ENCODE measurements around the gene SPTBN5. TPM values are rescaled to one million over a fixed set of nuclear protein-coding genes. Genes with fewer than 3 reads are reported as not detected.

SPTBN5 gene
- total RNA-seq, 1 donor from 2014 or later: 4.2 TPM

DNA sequence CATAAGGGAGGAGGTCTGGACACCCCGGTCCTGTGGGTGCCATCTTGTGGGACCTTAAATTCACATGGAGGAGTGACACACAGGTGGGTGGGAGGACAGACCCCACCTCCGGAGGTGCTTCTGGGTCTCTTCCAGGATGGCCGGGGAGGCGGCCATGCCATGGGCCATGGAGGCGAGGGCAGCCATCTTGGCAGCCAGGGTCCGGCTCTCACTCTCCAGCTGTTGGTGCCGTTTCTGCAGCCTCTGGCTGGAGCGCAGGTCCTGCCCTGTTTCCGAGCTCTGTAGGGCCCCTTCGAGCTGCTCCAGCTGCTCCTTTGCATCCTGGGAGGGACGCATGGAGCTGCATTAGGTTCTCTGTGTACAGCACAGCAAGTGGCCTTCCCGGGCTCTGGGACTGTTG is 19.1 kb downstream of the SPTBN5 start:
- no peak overlapping the region for H3K27ac Mint-ChIP-seq
- no peak overlapping the region for H3K4me3 Mint-ChIP-seq
- peaks cover 5% of the 10 kb centered on the region for H3K36me3 Mint-ChIP-seq
- no peaks in the 10 kb centered on the region for H3K9me3 Mint-ChIP-seq
- TF ChIP-seq, protein P1, sequence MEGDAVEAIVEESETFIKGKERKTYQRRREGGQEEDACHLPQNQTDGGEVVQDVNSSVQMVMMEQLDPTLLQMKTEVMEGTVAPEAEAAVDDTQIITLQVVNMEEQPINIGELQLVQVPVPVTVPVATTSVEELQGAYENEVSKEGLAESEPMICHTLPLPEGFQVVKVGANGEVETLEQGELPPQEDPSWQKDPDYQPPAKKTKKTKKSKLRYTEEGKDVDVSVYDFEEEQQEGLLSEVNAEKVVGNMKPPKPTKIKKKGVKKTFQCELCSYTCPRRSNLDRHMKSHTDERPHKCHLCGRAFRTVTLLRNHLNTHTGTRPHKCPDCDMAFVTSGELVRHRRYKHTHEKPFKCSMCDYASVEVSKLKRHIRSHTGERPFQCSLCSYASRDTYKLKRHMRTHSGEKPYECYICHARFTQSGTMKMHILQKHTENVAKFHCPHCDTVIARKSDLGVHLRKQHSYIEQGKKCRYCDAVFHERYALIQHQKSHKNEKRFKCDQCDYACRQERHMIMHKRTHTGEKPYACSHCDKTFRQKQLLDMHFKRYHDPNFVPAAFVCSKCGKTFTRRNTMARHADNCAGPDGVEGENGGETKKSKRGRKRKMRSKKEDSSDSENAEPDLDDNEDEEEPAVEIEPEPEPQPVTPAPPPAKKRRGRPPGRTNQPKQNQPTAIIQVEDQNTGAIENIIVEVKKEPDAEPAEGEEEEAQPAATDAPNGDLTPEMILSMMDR (conservative IDR thresholded peaks at IDR 0.05): no peak
- peaks cover 5% of the 10 kb centered on the region for H3K4me1 Mint-ChIP-seq (ENCODE audit: unreplicated experiment)
- peaks cover 3% of the 10 kb centered on the region for H3K27me3 Mint-ChIP-seq
- DNase-seq (ENCODE audit: extremely low spot score, unreplicated experiment): no peak

DNA sequence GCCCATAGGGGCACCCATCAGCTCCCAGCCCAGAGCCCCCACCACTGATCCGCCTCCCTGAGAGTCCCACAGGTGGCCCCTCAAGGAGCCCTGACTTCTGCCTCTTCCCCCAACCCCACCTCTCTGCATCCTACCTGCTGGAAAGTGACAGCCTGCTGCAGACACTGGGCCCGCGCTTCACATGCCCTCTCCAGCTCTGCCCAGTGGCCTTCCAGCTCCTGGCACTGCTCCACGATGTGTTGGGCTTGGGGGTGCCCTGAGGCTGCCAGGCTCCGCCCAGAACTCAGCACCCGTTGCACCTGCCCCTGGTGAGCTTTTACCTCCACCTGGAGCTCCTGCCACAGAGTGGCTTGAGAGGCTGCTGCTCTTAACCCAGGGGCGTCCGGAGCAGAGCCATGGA is 20.1 kb downstream of the SPTBN5 start:
- Mint-ChIP-seq H3K36me3 (peaks cover 6% of the 10 kb centered on the region), H3K27ac (no peak overlapping the region), H3K9me3 (no peaks in the 10 kb centered on the region), H3K4me1 (ENCODE audit: unreplicated experiment) (peaks cover 8% of the 10 kb centered on the region), H3K4me3 (no peak overlapping the region), H3K27me3 (no peaks in the 10 kb centered on the region)
- TF ChIP-seq, protein P1 (conservative IDR thresholded peaks at IDR 0.05): no peak
- no peak for DNase-seq (ENCODE audit: extremely low spot score, unreplicated experiment)

DNA sequence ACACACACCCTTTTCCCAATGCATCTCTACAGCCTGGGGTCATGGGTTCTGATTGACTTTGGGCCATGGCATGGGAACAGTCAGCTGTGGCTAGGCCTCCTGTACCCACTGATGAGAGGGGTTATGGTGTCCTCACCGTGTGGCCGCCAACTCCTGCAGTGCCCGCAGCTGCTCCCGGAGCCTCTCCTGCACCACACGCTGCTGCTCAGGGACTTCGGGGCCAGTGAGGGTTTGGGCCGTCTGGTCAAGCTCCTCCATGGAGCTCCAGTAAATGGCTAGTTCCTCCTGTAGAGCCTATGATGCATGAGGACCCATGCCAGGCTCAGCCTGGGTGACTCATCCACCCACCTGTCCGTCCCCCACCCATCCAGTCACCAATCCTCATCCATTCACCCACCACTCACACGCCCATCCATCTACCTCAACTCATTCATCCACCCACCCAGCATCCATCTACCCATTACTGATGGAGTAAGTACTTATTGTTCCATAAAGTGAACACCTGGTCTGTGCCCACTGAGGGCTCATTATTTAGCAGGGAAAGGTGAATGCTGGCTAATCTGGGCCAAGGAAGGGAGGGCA is 21.6 kb downstream of the SPTBN5 start:
- Mint-ChIP-seq H3K4me1 (ENCODE audit: unreplicated experiment) (peaks cover 13% of the 10 kb centered on the region), H3K4me3 (no peak overlapping the region), H3K36me3 (peaks cover 8% of the 10 kb centered on the region), H3K27me3 (no peaks in the 10 kb centered on the region), H3K27ac (no peak overlapping the region), H3K9me3 (no peaks in the 10 kb centered on the region)
- no peak for DNase-seq (ENCODE audit: extremely low spot score, unreplicated experiment)
- TF ChIP-seq, protein P1 (conservative IDR thresholded peaks at IDR 0.05): no peak

DNA sequence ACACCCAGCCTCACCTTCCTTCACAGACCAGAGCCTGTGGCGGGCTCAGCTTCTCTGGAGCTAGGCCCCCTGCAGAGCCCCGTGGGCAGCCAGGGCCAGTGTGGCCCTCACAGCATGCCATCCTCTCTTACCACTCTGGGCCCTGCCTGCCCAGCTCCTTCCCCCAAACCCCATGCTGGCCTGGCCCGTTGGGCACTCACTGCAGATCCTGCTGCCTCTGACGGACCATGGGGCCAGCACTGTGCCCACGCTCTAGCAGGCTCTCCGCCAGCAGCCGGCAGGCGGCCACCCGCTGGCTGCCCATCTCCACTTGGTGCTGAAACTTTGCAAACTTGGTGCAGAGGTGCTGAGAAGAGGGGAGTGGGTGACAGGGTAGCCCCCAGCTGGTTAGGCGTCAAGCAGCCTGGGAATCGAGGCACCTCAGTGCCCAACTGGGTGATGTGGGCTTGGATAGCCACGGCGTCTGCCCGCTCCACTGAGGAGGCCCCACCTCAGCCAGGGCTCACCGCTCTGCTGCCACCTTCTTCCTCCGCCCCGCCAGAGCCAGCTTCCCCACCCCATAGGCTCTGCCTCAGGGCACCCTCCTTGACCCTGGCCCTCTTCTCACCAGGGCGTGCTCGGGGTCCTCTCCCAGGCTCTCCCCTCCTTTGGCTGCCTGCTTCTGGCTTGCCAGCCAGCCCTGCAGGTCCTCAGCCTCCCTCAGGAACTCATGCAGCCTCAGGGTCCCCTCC is 22.5 kb downstream of the SPTBN5 start:
- Mint-ChIP-seq H3K4me1 (ENCODE audit: unreplicated experiment) (peaks cover 14% of the 10 kb centered on the region), H3K36me3 (peaks cover 8% of the 10 kb centered on the region), H3K27me3 (no peaks in the 10 kb centered on the region), H3K9me3 (no peaks in the 10 kb centered on the region), H3K4me3 (no peak overlapping the region), H3K27ac (no peak overlapping the region)
- TF ChIP-seq, protein P1 (conservative IDR thresholded peaks at IDR 0.05): no peak
- DNase-seq (ENCODE audit: extremely low spot score, unreplicated experiment): no peak

DNA sequence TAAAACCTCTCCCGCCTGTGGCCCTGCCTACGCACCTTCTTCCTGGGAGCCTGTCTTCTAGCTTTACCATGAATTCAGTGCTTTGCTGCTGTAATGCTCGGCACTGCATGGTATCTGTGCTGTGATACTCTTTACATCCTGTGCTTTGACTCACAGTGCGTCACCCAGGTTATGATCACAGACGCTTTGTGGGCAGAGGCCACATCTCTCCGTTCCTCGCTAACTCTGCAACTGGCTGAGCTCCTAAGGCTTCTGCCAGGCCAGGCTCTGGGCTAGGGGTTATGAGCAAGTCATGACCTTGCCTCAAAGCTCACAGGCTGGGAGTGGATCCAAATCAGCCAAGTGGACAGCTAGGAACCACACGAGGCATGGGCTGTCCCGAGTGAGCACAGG is 23.2 kb downstream of the SPTBN5 start:
- H3K36me3 Mint-ChIP-seq: peaks cover 8% of the 10 kb centered on the region
- no peak for DNase-seq (ENCODE audit: extremely low spot score, unreplicated experiment)
- no peak overlapping the region for H3K27ac Mint-ChIP-seq
- H3K27me3 Mint-ChIP-seq: no peaks in the 10 kb centered on the region
- no peak overlapping the region for H3K4me3 Mint-ChIP-seq
- H3K4me1 Mint-ChIP-seq (ENCODE audit: unreplicated experiment): peaks cover 14% of the 10 kb centered on the region
- TF ChIP-seq, protein P1 (conservative IDR thresholded peaks at IDR 0.05): no peak
- H3K9me3 Mint-ChIP-seq: no peaks in the 10 kb centered on the region
